GM21529 (cell line): ENCODE data around the gene ACCSL.

Source experiments
- ATAC-seq: cut with Tn5 transposase; IDR thresholded peaks from one replicate; pipeline ENCODE4 v1.9.1; 2021; ENCODE audit not compliant: unreplicated experiment

Gene ACCSL

DNA sequence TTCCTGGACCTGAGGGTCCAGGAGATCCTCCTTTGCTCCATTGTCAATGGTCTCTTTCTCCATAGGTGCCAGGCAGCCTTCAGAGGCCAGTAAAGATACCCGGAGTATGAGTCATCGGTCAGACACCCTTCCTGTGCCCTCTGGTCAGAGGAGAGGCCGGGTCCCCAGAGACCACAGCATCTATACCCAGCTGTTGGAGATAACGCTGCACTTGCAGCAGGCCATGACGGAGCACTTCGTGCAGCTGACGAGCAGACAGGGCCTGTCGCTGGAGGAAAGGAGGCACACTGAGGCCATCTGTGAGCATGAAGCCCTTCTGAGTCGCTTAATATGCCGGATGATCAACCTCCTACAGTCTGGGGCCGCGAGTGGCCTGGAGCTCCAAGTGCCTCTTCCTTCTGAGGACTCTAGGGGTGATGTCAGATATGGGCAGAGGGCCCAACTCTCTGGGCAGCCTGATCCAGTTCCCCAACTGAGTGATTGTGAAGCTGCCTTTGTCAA, at the start of gene ACCSL:
Gene ACCSL, plus strand, starts transcription at position 51 of the 501 bp plus-strand sequence. Its CDS starts 56 bp downstream, at position 107.
- no peak for ATAC-seq

GRCh38 chr11:43998308-43998707, 49.5 kb upstream of the ACCSL start:
- no peak for ATAC-seq

DNA sequence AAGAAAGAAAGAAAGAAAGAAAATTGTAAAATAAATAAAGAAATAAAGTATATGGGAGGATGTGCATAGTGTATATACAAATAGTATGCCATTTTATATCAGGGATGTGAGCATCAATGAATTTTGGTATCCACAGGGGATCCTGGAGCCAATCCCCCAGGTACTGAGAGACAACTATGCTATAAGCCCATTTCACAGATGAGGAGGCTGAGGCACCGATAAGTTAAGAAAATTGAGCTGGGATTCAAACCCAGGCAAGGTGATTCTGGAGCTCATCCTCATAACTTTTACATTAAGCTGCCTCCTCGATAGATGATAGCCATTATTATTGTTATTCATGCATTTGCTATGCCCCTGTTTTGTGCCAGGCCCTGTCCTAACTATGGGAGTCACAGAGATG, 47.0 kb upstream of the ACCSL start:
- no peak for ATAC-seq

DNA sequence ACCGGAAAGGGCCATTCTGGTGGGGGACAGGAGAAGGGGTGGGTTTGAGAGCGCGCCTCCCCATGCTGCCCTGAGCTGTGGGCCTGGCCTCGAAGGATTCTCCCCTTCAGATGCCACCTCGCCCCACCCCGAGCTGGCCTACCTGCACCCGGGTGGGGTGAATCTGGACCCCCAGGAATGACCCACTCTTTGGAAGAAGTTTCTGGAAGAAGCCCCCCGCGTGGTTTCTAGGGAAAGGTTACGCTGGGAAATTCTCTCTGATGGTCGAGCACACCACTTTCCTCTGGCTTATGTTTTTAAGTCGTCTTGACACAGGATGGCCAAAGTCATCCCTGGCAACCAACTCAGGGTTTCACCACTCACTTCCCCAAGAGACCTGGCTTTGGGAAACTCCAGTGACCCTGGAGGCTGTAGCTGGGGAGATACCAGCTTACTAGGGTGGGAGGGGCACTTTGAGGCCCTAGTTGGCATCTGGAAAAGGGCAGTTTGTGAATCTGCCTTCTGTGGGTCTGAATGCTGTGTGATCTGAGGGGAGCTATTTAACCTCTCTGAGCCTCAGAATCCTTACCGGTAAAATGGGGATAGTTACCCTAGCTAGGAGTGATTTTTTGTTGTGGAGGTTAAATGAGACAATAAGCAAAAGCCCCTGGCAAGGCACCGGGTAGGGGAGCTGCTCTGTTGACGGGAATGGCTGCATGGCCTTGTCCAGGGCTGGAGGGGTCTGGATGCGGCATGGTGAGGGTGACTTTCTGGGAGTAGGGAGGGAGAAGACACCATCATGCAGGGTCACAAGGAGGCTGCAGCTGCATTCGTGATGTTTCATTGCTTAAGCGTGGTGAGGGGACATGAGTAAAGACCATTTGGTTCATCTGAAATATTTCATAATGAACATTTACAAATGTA, 45.3 kb upstream of the ACCSL start:
- no peak for ATAC-seq

DNA sequence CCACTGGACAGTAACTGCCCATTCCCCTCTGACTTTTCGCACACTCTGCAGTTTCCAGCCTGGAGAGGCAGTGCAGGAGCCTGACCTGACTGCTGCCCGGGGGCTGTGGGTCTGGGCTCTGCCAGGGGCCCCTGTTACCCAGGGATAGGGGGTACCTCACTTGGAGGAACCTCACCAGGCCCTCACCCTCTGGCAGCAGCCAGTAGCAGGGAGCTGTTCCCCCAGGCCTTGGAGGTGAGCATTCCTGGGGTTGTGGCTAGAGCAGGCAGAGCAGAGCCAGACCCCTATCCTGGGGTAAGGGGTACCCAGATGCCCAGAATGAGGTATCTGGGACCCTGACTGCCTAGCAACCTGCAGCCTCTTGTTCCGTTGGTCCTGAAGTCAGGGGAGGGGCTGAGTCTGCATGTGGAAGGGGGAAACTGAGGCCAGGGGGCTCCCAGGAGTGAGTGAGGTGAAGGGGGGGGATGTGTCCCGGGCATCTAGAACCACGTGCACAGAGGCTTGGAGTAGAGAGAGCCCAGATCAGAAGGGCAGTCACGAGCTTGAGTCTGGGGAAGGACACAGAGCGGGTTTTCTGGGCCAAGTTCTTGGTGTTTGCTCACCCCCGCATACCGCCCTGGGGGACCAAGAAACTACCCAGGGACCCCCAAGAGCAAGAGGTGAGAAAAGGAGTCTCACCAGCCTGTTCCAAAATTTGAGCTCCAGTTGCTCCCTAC, 43.9 kb upstream of the ACCSL start:
- no peak for ATAC-seq

DNA sequence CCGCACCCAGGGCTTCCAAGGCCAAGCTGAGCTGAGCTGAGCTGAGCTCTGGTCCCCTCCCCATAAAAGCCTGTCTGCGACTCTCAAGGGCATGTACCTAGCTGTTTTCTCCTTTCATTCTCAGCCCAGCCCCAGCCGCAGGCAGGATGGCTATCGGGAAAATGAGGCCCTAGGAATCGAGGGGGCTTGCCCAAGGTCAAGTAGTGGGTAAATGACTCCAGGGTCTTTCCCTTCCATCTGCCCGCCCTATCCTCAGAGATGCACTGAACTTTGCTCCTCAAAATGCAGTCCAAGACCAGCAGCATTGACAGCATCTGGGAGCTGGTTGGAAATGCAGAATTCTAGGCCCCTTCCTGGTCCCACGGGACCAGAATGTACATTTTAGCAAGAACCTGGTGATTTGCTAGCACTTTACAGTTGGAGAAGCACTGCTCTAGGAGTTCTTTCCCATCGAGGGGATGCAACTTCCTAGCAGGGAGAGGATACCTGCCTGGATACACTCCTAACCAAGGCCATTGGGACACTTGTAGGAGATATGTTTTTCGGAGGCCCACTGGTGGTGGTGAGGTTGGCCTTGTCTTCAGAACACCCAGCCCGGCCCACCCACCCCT, 43.2 kb upstream of the ACCSL start:
- ATAC-seq: no peak

GRCh38 chr11:44005063-44005701, 42.6 kb upstream of the ACCSL start:
- ATAC-seq: no peak

DNA sequence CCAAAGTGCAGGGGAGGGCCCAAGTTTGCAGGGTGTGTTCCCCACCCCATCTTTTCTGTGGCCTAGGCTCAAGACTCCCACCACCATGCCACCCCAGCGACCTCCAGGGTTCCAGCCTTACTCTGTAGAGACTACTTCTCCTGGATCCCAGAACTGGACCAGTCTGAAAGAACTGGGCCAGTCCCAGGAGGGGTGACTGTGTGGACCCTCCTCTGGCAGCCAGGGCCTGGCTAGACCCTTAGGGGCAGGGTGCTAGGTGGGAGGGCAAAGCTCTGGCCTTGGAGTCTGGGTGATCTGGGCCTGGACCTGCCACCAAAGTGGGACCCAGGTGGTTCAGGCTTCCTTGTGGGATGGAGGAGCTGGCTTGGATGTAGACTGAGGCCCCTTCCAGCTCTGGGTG, 41.8 kb upstream of the ACCSL start:
- no peak for ATAC-seq

DNA sequence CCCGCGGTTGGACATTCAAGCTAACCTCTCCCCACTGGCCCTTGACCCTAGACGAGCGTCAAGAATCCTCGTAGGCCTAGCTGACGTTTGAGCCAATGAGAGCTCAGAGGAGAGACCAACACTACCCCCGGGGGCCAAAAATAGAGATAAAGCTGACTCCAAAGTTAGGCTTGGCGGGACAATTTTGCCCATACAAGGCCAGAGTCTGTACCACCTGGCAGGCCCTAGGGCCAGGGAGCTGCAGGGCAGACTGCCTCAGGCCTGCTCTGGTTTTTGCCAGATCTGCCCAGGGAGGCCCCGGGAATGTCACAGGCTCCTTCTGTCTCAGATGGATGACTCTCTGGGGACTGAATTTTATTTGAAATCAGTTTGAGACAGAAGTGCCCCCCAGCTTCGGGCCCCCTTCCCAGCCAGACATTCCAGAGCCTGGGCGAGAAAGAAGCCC, 40.8 kb upstream of the ACCSL start:
- no peak for ATAC-seq

DNA sequence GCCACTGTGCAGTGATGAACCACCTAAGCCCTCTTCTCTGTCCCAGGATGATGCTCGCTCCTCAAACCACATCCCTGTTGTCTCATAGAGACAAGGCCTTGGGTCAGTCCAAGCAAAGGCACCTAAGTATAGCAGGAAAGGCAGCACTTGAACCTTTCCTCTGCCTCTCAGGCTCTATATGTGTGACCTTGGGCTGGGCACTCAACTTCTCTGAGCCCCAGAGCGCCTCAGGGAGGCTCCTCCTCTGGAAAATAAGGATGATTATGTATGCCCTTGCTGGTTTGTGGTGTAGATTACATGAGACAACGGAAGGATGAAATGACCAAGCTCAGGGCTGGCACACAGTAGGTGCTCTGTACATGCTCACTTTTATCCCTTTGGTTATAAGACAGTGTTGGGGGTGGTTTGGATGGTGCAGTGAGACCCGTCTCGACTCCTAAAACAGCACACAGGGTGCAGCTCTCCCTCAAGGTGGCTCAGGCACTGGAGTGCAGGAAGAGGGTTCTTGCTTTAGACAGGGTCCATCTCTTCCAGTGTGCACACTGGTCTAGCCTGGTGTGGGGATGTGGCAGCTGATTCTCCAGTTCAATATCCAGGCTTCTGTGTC, 40.2 kb upstream of the ACCSL start:
- no peak for ATAC-seq

- ATAC-seq: no peak
Observed at GRCh38 chr11:44008088-44008501, 39.7 kb upstream of the ACCSL start.

GRCh38 chr11:44008698-44009097, 39.1 kb upstream of the ACCSL start:
- no peak for ATAC-seq

DNA sequence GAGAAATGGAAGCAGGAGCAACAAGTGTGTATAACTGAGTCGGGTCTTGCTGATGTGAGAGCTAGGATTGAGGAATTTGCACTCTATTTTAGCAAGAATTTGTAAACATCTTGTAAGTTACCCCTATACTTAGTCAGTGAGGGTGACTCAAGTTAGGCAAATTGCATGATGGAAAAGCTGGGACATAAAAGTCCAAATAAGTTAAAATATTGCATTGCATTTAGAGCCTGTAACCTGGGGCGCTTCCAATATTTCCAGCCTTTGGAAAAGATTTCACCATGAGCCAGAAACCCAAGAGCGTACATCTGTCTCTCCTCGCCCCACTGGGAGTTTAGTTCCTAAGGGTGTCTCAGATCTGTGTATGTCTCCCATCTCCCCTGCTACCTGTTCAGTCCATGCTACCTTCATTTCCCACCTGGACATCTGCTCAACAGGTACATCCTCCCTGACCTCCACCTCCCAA, 37.0 kb upstream of the ACCSL start:
- no peak for ATAC-seq

DNA sequence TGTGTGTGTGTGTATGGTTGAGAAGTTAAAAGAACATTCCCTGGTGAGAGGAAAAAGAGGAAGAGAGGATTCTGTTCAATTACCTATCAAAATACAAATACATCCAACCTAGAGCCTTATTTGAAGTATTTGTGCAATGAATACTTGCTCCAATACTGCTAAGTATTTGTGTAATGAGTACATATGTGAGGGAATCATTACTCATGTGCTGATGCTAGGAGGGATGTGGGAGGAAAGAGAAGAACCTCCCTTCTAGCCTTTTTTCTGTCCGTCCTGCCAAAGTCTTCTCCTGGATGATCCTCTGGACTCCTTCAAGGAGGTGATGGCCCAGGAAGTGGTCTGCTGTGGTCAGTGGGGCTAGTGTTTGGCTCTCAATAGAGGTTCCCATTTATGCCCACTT, 36.0 kb upstream of the ACCSL start:
- no peak for ATAC-seq

DNA sequence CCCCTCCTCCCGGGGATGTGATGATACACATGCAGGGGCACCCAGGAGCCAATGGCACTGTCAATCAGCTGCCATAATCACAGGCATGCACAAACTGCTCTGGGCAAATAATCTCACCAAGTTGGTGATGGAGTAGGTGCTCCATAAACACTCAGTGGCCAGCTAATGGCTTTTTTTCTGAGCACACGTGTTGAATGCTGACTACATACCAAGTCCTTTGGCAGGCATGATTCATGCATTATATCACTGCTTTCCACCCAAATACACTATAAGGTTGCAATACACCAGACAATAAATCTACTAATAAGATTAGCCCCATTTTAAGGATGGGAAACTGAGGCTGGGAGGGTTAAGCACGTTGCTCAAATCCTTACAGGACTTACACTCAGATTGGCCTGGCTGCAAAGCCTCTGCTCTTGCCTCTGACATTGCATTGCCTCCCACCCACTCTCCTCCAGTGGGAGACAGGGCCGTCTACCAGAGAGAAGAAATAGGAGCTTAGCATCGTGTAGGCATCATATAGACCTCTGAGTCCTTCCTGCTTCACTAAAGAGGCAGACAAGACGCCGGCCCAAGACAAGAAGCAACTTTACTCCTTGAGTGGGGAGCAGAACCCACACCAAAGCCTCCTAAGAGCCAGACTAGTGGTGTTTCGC, 32.7 kb upstream of the ACCSL start:
- no peak for ATAC-seq

DNA sequence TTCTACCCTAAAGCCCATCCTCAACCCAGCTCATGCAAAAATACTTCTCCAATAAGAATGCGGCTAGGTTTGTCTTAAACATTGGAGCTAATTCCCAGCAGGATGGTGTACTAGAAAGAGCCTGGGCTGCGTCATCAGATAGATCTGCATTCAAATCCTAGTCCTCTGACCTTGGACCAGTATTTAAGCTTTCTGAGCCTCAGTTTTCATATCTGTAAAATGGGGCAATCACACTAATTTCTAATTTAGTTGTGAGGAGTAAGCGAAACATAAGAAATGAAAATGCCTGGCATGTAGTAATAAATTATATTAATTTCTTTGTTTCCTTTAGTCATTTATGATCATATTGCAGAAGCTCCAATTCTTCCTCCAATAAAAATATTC, 32.2 kb upstream of the ACCSL start:
- no peak for ATAC-seq

GRCh38 chr11:44016131-44016530, 31.6 kb upstream of the ACCSL start:
- no peak for ATAC-seq

DNA sequence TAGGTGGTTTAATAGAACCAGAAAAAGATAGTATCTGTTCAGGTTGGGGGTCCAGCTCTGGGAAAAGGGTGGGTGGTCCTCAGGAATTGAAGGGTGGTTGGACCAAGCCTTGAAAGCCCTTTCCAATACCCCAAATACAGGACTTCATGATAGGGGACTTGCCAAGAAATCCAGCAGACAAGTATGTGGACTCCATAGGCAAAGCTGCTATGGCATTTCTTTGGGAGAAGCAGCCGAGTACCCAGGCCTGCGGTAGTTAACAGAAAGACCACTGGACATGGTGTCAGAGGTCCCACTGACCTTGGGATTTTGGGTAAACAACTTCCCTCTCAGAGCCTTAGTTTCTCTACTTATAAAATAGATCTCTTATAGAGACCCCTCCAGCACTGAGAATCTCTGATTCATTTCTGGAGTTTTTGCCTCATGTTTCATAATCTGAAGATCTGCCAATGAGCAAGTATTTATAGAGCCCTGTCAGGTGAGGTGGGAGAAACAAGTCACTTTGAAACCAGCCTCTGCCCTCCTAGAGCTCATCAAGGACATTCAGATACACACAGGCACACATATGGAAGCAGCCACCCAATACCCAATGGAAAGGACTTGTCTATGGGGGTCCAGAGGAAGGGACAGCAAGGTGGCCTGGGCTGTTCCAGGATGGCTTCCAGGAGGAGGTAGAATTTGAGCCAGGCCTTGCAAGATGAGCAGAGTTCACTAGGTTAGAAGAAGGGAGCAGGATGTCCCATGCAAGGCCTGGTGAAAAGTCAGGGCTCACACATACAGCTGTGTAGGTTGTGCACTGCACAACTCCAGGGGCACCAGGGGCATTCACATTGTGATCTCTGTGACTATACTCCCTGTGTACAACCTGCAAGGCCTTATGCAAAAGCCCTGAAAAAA, 31.0 kb upstream of the ACCSL start:
- ATAC-seq: no peak
